SK-N-SH treated with all-trans-retinoic acid at 6 μM for 48 hours (cell line): ENCODE measurements around the gene DNAAF5.

Source experiments
- ATAC-seq: fragments of 200-7000 bp; cut with Tn5 transposase; 3 replicates; pipeline ENCODE4 v1.9.1; 2020; ENCODE audit warnings: mild to moderate bottlenecking, moderate library complexity
- ARNTL ChIP-seq: fragments of 450-650 bp; formaldehyde crosslinking; IDR thresholded peaks from 2 replicates; pipeline ENCODE4 v1.5.0; 2020; ENCODE audit warnings: low read depth, mild to moderate bottlenecking, moderate library complexity, borderline replicate concordance
- BACH2 ChIP-seq: fragments of 250-450 bp; sonication (Bioruptor Pico); IDR thresholded peaks from 2 replicates; pipeline ENCODE4 v1.9.0; 2021; ENCODE audit warnings: mild to moderate bottlenecking, borderline replicate concordance
- CREB5 ChIP-seq: fragments of 250-450 bp; sonication (Bioruptor Pico); IDR thresholded peaks from 2 replicates; pipeline ENCODE4 v1.5.1; 2020; ENCODE audit warnings: low read depth, mild to moderate bottlenecking, moderate library complexity
- CSDC2 ChIP-seq: fragments of 250-450 bp; sonication (Bioruptor Pico); IDR thresholded peaks from 2 replicates; pipeline ENCODE4 v1.5.0; 2020; ENCODE audit warnings: mild to moderate bottlenecking, moderate library complexity
- CSRNP3 ChIP-seq: fragments of 250-450 bp; sonication (Bioruptor Pico); IDR thresholded peaks from 2 replicates; pipeline ENCODE4 v1.5.1; 2021; ENCODE audit warnings: mild to moderate bottlenecking, moderate library complexity
- ESRRG ChIP-seq: fragments of 250-450 bp; sonication (Bioruptor Pico); IDR thresholded peaks from 2 replicates; pipeline ENCODE4 v1.6.1; 2021; ENCODE audit warnings: mild to moderate bottlenecking
- GLIS3 ChIP-seq: fragments of 250-450 bp; sonication (Bioruptor Pico); IDR thresholded peaks from 2 replicates; pipeline ENCODE4 v1.5.0; 2020; ENCODE audit warnings: mild to moderate bottlenecking, moderate library complexity
- ISL1 ChIP-seq: fragments of 250-450 bp; sonication (Bioruptor Pico); IDR thresholded peaks from 2 replicates; pipeline ENCODE4 v2.1.2; 2022; ENCODE audit warnings: mild to moderate bottlenecking, moderate library complexity
- OSR1 ChIP-seq: fragments of 250-450 bp; sonication (Bioruptor Pico); IDR thresholded peaks from 2 replicates; pipeline ENCODE4 v1.8.0; 2022; ENCODE audit warnings: moderate library complexity, mild to moderate bottlenecking, inconsistent platforms
- PATZ1 ChIP-seq: fragments of 250-450 bp; sonication (Bioruptor Pico); IDR thresholded peaks from 2 replicates; pipeline ENCODE4 v1.8.0; 2020; ENCODE audit warnings: mild to moderate bottlenecking, moderate library complexity, borderline replicate concordance
- POU6F1 ChIP-seq: fragments of 250-450 bp; sonication (Bioruptor Pico); IDR thresholded peaks from 2 replicates; pipeline ENCODE4 v1.8.0; 2021; ENCODE audit warnings: low read depth, mild to moderate bottlenecking, moderate library complexity, borderline replicate concordance
- PPARA ChIP-seq: fragments of 250-450 bp; sonication (Bioruptor Pico); IDR thresholded peaks from 2 replicates; pipeline ENCODE4 v1.5.0; 2020; ENCODE audit warnings: mild to moderate bottlenecking, borderline replicate concordance
- RARB ChIP-seq: fragments of 250-450 bp; sonication (Bioruptor Pico); IDR thresholded peaks from 2 replicates; pipeline ENCODE4 v1.8.0; 2021; ENCODE audit warnings: mild to moderate bottlenecking, moderate library complexity
- SNAI2 ChIP-seq: fragments of 250-450 bp; sonication (Bioruptor Pico); IDR thresholded peaks from 2 replicates; pipeline ENCODE4 v1.5.0; 2020; ENCODE audit warnings: mild to moderate bottlenecking, moderate library complexity
- TCF4 ChIP-seq: fragments of 250-450 bp; sonication (Bioruptor Pico); IDR thresholded peaks from 2 replicates; pipeline ENCODE4 v1.8.0; 2021; ENCODE audit warnings: mild to moderate bottlenecking, moderate library complexity, borderline replicate concordance
- TOX ChIP-seq: fragments of 250-450 bp; sonication (Bioruptor Pico); IDR thresholded peaks from 2 replicates; pipeline ENCODE4 v1.8.0; 2021; ENCODE audit warnings: mild to moderate bottlenecking, moderate library complexity, borderline replicate concordance
- TSHZ2 ChIP-seq: fragments of 250-450 bp; sonication (Bioruptor Pico); IDR thresholded peaks from 2 replicates; pipeline ENCODE4 v1.5.0; 2020; ENCODE audit warnings: mild to moderate bottlenecking, moderate library complexity
- ZC3H10 ChIP-seq: fragments of 250-450 bp; sonication (Bioruptor Pico); IDR thresholded peaks from 2 replicates; pipeline ENCODE4 v1.5.1; 2021; ENCODE audit warnings: mild to moderate bottlenecking, moderate library complexity
- ZFP3 ChIP-seq: fragments of 250-450 bp; sonication (Bioruptor Pico); IDR thresholded peaks from 2 replicates; pipeline ENCODE4 v1.5.0; 2020; ENCODE audit warnings: mild to moderate bottlenecking, moderate library complexity
- ZFP30 ChIP-seq: fragments of 450-650 bp; formaldehyde crosslinking; IDR thresholded peaks from 2 replicates; pipeline ENCODE4 v1.5.0; 2022; ENCODE audit warnings: mild to moderate bottlenecking, moderate library complexity
- ZNF565 ChIP-seq: fragments of 450-650 bp; formaldehyde crosslinking; conservative IDR thresholded peaks from 2 replicates; pipeline ENCODE4 v1.5.0; 2020; ENCODE audit warnings: low read depth, mild to moderate bottlenecking, moderate library complexity
- ZNF70 ChIP-seq: fragments of 450-650 bp; formaldehyde crosslinking; IDR thresholded peaks from 2 replicates; pipeline ENCODE4 v1.5.0; 2020; ENCODE audit warnings: mild to moderate bottlenecking, moderate library complexity
- ZNF8 ChIP-seq: fragments of 450-650 bp; formaldehyde crosslinking; IDR thresholded peaks from 2 replicates; pipeline ENCODE4 v1.5.0; 2020; ENCODE audit warnings: mild to moderate bottlenecking, moderate library complexity

Gene DNAAF5

GRCh38 chr7:835021-835420 is 108.5 kb downstream of the DNAAF5 start:
- no peak for ATAC-seq
- TF ChIP-seq RARB (no peak), ZC3H10 (CRISPR knock-in tag) (no peak), TOX (CRISPR knock-in tag) (no peak), ZNF565 (CRISPR knock-in tag) (no peak), CSRNP3 (no peak), TSHZ2 (no peak), BACH2 (CRISPR knock-in tag) (no peak), CREB5 (no peak), ZFP3 (no peak), PPARA (CRISPR knock-in tag) (no peak), SNAI2 (no peak), TCF4 (CRISPR knock-in tag) (no peak), PATZ1 (no peak), ZFP30 (CRISPR knock-in tag) (no peak), CSDC2 (no peak), ESRRG (CRISPR knock-in tag) (no peak), GLIS3 (no peak), ISL1 (no peak), ZNF70 (CRISPR knock-in tag) (no peak), ZNF8 (CRISPR knock-in tag) (no peak)

GRCh38 chr7:835485-836401 is 109.2 kb downstream of the DNAAF5 start:
- no peak for ATAC-seq
- TF ChIP-seq ZNF565 (CRISPR knock-in tag): no peak
- TF ChIP-seq ZNF8 (CRISPR knock-in tag): no peak
- no peak for TF ChIP-seq OSR1
- no peak for TF ChIP-seq TCF4 (CRISPR knock-in tag)
- no peak for TF ChIP-seq GLIS3
- TF ChIP-seq ZNF70 (CRISPR knock-in tag): no peak
- TF ChIP-seq RARB: no peak
- no peak for TF ChIP-seq CSRNP3
- no peak for TF ChIP-seq TSHZ2
- no peak for TF ChIP-seq PATZ1
- no peak for TF ChIP-seq SNAI2
- TF ChIP-seq ZFP3: no peak
- TF ChIP-seq PPARA (CRISPR knock-in tag): no peak
- no peak for TF ChIP-seq ARNTL (CRISPR knock-in tag)
- TF ChIP-seq POU6F1 (CRISPR knock-in tag): no peak
